ENCODE measurements around the gene FREM2.

DNA sequence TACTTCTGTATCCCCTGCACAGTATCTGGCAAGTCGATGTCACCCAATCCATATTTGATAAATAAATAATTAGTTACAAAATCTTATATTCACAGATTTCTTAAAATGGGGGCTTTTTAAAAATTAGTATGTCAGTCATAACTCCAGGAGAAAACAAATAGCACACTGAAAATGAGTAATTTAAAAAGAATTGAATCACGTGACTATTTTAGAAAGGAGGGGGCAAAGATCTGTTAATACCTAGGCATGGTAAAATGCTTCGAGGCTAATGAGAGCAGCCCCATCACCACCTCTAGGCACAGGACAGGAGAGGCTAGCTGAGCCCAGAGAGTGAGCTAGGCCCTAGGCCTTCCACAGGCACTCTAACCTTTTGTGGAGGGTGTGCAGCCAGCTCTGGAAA, 94.7 kb downstream of the FREM2 start:
- TF ChIP-seq, protein P1, sequence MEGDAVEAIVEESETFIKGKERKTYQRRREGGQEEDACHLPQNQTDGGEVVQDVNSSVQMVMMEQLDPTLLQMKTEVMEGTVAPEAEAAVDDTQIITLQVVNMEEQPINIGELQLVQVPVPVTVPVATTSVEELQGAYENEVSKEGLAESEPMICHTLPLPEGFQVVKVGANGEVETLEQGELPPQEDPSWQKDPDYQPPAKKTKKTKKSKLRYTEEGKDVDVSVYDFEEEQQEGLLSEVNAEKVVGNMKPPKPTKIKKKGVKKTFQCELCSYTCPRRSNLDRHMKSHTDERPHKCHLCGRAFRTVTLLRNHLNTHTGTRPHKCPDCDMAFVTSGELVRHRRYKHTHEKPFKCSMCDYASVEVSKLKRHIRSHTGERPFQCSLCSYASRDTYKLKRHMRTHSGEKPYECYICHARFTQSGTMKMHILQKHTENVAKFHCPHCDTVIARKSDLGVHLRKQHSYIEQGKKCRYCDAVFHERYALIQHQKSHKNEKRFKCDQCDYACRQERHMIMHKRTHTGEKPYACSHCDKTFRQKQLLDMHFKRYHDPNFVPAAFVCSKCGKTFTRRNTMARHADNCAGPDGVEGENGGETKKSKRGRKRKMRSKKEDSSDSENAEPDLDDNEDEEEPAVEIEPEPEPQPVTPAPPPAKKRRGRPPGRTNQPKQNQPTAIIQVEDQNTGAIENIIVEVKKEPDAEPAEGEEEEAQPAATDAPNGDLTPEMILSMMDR (IDR thresholded peaks at IDR 0.05): no peak
- no peak for TF ChIP-seq POLR2A (IDR thresholded peaks at IDR 0.05)
- TF ChIP-seq POLR2AphosphoS5 (IDR thresholded peaks at IDR 0.05): no peak
- TF ChIP-seq EP300 (IDR thresholded peaks at IDR 0.05): no peak

All from sigmoid colon (tissue), 4 donors.